Neutrophil (primary cell): ENCODE results near the gene ZC3H11A.

Experiments
- H3K27ac ChIP-seq: fragments of 200-600 bp; sonication (generic); 2 replicates; pipeline ENCODE4 v1.5.1; 2016; ENCODE audit warnings: mild to moderate bottlenecking, moderate library complexity
- H3K27me3 ChIP-seq: fragments of 200-600 bp; sonication (generic); 2 replicates; pipeline ENCODE4 v1.6.0; 2016; ENCODE audit warnings: mild to moderate bottlenecking
- H3K36me3 ChIP-seq: fragments of 200-600 bp; sonication (generic); 2 replicates; pipeline ENCODE4 v1.5.1; 2017
- H3K4me1 ChIP-seq, 2 experiments: fragments of 200-600 bp in 1 of 2; sonication (generic) in 1 of 2; 1 replicate in 1 of 2; 2 replicates in 1 of 2; pipeline versions ENCODE4 v1.5.1 to v1.6.1; 2013 to 2016; ENCODE audit warnings: low read depth in 1 of 2, low read length in 1 of 2, mild to moderate bottlenecking in 1 of 2, moderate library complexity in 1 of 2; ENCODE audit not compliant: control insufficient read depth in 1 of 2, insufficient read depth in 1 of 2
- H3K4me3 ChIP-seq, 2 experiments: fragments of 200-600 bp in 1 of 2; sonication (generic) in 1 of 2; 1 replicate in 1 of 2; 2 replicates in 1 of 2; pipeline ENCODE4 v1.5.1; 2013 to 2016; ENCODE audit warnings: low read depth in 1 of 2, low read length in 1 of 2, mild to moderate bottlenecking in 1 of 2, moderate library complexity in 1 of 2
- H3K9me3 ChIP-seq: fragments of 200-600 bp; sonication (generic); 2 replicates; pipeline ENCODE4 v1.5.1; 2016
- TF ChIP-seq, protein P1 (sequence below): fragments of 200-600 bp; sonication (generic); IDR thresholded peaks from 2 replicates; pipeline ENCODE4 v1.5.1; 2016; ENCODE audit warnings: antibody characterized with exemption

ZC3H11A gene

DNA sequence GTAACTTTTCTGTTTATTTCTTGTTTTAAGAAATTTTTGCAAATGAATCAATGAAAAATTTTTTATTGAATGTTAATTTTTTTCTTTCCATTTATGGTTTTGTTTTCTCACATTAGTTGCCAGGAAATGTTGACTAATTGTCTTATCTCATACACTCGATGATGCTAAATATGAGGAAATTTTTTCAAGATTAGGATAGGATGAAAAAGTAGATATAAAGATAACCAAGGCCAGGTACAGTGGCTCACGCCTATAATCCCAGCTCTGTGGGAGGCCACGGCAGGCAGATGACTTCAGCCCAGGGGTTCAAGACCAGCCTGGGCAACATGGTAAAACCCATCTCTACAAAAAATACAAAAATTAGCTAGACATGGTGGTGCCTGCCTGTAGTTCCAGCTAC, 17.8 kb upstream of the ZC3H11A start:
- Histone ChIP-seq H3K27ac (no peak overlapping the region), H3K4me3 (no peak overlapping the region), H3K36me3 (no peaks in the 10 kb centered on the region), H3K9me3 (no peaks in the 10 kb centered on the region), H3K4me1 (no peaks in the 10 kb centered on the region), H3K27me3 (no peaks in the 10 kb centered on the region)
- TF ChIP-seq, protein P1, sequence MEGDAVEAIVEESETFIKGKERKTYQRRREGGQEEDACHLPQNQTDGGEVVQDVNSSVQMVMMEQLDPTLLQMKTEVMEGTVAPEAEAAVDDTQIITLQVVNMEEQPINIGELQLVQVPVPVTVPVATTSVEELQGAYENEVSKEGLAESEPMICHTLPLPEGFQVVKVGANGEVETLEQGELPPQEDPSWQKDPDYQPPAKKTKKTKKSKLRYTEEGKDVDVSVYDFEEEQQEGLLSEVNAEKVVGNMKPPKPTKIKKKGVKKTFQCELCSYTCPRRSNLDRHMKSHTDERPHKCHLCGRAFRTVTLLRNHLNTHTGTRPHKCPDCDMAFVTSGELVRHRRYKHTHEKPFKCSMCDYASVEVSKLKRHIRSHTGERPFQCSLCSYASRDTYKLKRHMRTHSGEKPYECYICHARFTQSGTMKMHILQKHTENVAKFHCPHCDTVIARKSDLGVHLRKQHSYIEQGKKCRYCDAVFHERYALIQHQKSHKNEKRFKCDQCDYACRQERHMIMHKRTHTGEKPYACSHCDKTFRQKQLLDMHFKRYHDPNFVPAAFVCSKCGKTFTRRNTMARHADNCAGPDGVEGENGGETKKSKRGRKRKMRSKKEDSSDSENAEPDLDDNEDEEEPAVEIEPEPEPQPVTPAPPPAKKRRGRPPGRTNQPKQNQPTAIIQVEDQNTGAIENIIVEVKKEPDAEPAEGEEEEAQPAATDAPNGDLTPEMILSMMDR: no peak

GRCh38 chr1:203778146-203778545, 17.3 kb upstream of the ZC3H11A start:
- TF ChIP-seq, protein P1: no peak
- H3K4me1 ChIP-seq: no peaks in the 10 kb centered on the region
- no peaks in the 10 kb centered on the region for H3K9me3 ChIP-seq
- H3K27me3 ChIP-seq: no peaks in the 10 kb centered on the region
- no peak overlapping the region for H3K4me3 ChIP-seq
- no peak overlapping the region for H3K27ac ChIP-seq
- no peaks in the 10 kb centered on the region for H3K36me3 ChIP-seq

GRCh38 chr1:203778789-203779188, 16.6 kb upstream of the ZC3H11A start:
- Histone ChIP-seq H3K4me3 (no peak overlapping the region), H3K36me3 (no peaks in the 10 kb centered on the region), H3K27ac (no peak overlapping the region), H3K9me3 (no peaks in the 10 kb centered on the region), H3K27me3 (no peaks in the 10 kb centered on the region), H3K4me1 (no peaks in the 10 kb centered on the region)
- TF ChIP-seq, protein P1: no peak

GRCh38 chr1:203781962-203782361, 13.5 kb upstream of the ZC3H11A start:
- no peaks in the 10 kb centered on the region for H3K36me3 ChIP-seq
- H3K9me3 ChIP-seq: no peaks in the 10 kb centered on the region
- H3K27me3 ChIP-seq: no peaks in the 10 kb centered on the region
- H3K27ac ChIP-seq: no peak overlapping the region
- TF ChIP-seq, protein P1: no peak
- no peaks in the 10 kb centered on the region for H3K4me1 ChIP-seq
- H3K4me3 ChIP-seq: no peak overlapping the region

DNA sequence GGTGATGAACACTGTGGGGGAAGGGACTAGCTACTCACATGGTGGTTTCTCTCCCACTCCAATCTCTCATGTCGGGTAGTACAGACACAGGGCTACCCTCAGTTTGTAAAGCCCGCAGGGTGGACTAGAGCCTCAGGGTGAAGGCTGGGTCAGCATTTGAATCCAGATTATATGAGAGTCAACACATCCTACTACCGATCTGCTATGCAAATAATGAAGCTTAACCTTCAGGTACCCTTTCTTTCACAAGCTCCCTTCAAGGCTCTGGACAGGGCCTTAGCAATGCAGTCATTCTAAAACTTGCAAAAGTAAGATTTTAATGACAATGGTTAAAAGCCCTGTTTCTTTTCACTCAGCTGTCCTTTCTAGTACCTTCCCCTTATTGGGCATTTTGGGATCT, 5.5 kb upstream of the ZC3H11A start:
- H3K36me3 ChIP-seq: no peaks in the 10 kb centered on the region
- peaks cover 3 to 4% of the 10 kb centered on the region in 2 experiments for H3K4me1 ChIP-seq
- no peak overlapping the region for H3K4me3 ChIP-seq
- TF ChIP-seq, protein P1: no peak
- no peaks in the 10 kb centered on the region for H3K27me3 ChIP-seq
- no peak overlapping the region for H3K27ac ChIP-seq
- H3K9me3 ChIP-seq: no peaks in the 10 kb centered on the region

DNA sequence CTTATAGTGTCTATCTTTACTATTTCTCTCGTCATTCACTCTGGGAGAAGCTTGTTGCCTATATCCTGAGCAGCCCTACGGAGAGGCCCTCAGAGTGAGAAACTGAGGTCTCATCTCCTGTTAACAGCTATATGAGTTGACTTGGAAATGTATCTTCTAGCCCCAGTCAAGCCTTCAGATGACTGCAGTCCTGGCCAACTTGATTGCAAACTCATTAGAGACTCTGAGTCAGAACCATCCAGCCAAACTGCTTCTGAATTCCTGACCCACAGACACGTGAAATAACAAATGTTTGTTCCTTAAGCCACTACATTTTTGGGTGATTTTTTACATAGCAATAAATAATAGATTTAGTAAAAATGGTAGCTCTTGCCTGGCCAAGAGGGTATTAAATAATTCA, 3.9 kb upstream of the ZC3H11A start:
- Histone ChIP-seq H3K36me3 (no peaks in the 10 kb centered on the region), H3K9me3 (no peaks in the 10 kb centered on the region), H3K4me3 (no peak overlapping the region), H3K4me1 (peaks cover 10 to 11% of the 10 kb centered on the region in 2 experiments), H3K27ac (no peak overlapping the region), H3K27me3 (no peaks in the 10 kb centered on the region)
- TF ChIP-seq, protein P1: no peak
